ENCODE results near the gene VPS37D.

VPS37D gene

GRCh38 chr7:73663033-73663432 lies 4.6 kb upstream of the VPS37D start:
- Histone ChIP-seq H3K36me3 (ENCODE audit: control insufficient read depth, insufficient read depth, low read length) (no peaks in the 10 kb centered on the region), H3K4me1 (no peaks in the 10 kb centered on the region), H3K9ac (no peak overlapping the region), H3K4me3 (ENCODE audit: low read depth, low read length) (no peak overlapping the region), H3K27ac (no peak overlapping the region), H3K4me2 (ENCODE audit: low read length) (no peak overlapping the region), H3K27me3 (ENCODE audit: control insufficient read depth, insufficient read depth, low read length) (no peaks in the 10 kb centered on the region), H3K9me3 (ENCODE audit: control insufficient read depth, low read length) (no peaks in the 10 kb centered on the region), H3K79me2 (no peaks in the 10 kb centered on the region), H2AFZ (no peak overlapping the region)
- no peak for TF ChIP-seq CTCF (IDR thresholded peaks at IDR 0.05)

- Histone ChIP-seq H2AFZ (peak overlapping the region; percentile 83), H3K4me1 (peaks cover 7% of the 10 kb centered on the region), H3K9ac (peak overlapping the region; percentile 53), H3K4me2 (ENCODE audit: low read length) (peak overlapping the region; percentile 89), H3K27me3 (ENCODE audit: control insufficient read depth, insufficient read depth, low read length) (no peaks in the 10 kb centered on the region), H3K79me2 (peaks cover 4% of the 10 kb centered on the region), H3K4me3 (ENCODE audit: low read depth, low read length) (peak overlapping the region; percentile 51), H3K27ac (peak overlapping the region; percentile 26), H3K9me3 (ENCODE audit: control insufficient read depth, low read length) (no peaks in the 10 kb centered on the region), H3K36me3 (ENCODE audit: control insufficient read depth, insufficient read depth, low read length) (no peaks in the 10 kb centered on the region)
- no peak for TF ChIP-seq CTCF (IDR thresholded peaks at IDR 0.05)
Measured at GRCh38 chr7:73668103-73668885, 663 bp downstream of the VPS37D start.

- H3K4me1 ChIP-seq, result peaks cover 7% of the 10 kb centered on the region
- H2AFZ ChIP-seq, result peak overlapping the region; percentile 83
- H3K9ac ChIP-seq, result no peak overlapping the region
- peak overlapping the region; percentile 89 for H3K4me2 ChIP-seq (ENCODE audit: low read length)
- peak overlapping the region; percentile 51 for H3K4me3 ChIP-seq (ENCODE audit: low read depth, low read length)
- H3K27me3 ChIP-seq (ENCODE audit: control insufficient read depth, insufficient read depth, low read length), result no peaks in the 10 kb centered on the region
- no peak for TF ChIP-seq CTCF (IDR thresholded peaks at IDR 0.05)
- H3K27ac ChIP-seq, result peak overlapping the region; percentile 26
- H3K79me2 ChIP-seq, result peaks cover 4% of the 10 kb centered on the region
- no peaks in the 10 kb centered on the region for H3K36me3 ChIP-seq (ENCODE audit: control insufficient read depth, insufficient read depth, low read length)
- no peaks in the 10 kb centered on the region for H3K9me3 ChIP-seq (ENCODE audit: control insufficient read depth, low read length)
Measured at GRCh38 chr7:73668886-73669230, 1.2 kb downstream of the VPS37D start.

- no peaks in the 10 kb centered on the region for H3K27me3 ChIP-seq (ENCODE audit: control insufficient read depth, insufficient read depth, low read length)
- H3K4me2 ChIP-seq (ENCODE audit: low read length), result no peak overlapping the region
- H3K27ac ChIP-seq, result peak overlapping the region; percentile 26
- H3K4me3 ChIP-seq (ENCODE audit: low read depth, low read length), result no peak overlapping the region
- no peak overlapping the region for H3K9ac ChIP-seq
- H3K9me3 ChIP-seq (ENCODE audit: control insufficient read depth, low read length), result no peaks in the 10 kb centered on the region
- peak overlapping the region; percentile 83 for H2AFZ ChIP-seq
- H3K79me2 ChIP-seq, result peaks cover 4% of the 10 kb centered on the region
- H3K36me3 ChIP-seq (ENCODE audit: control insufficient read depth, insufficient read depth, low read length), result no peaks in the 10 kb centered on the region
- H3K4me1 ChIP-seq, result peaks cover 7% of the 10 kb centered on the region
- TF ChIP-seq CTCF (IDR thresholded peaks at IDR 0.05), result no peak
Measured at GRCh38 chr7:73669288-73669701, 1.7 kb downstream of the VPS37D start.

- Histone ChIP-seq H3K36me3 (ENCODE audit: control insufficient read depth, insufficient read depth, low read length) (no peaks in the 10 kb centered on the region), H3K4me2 (ENCODE audit: low read length) (no peak overlapping the region), H3K9me3 (ENCODE audit: control insufficient read depth, low read length) (no peaks in the 10 kb centered on the region), H3K4me1 (peaks cover 7% of the 10 kb centered on the region), H3K27ac (no peak overlapping the region), H3K9ac (no peak overlapping the region), H3K79me2 (peaks cover 4% of the 10 kb centered on the region), H2AFZ (no peak overlapping the region), H3K4me3 (ENCODE audit: low read depth, low read length) (no peak overlapping the region), H3K27me3 (ENCODE audit: control insufficient read depth, insufficient read depth, low read length) (no peaks in the 10 kb centered on the region)
- no peak for TF ChIP-seq CTCF (IDR thresholded peaks at IDR 0.05)
Measured at GRCh38 chr7:73669858-73670385, 2.3 kb downstream of the VPS37D start.
